ENCODE measurements around the gene FBXO5.

Gene FBXO5

DNA sequence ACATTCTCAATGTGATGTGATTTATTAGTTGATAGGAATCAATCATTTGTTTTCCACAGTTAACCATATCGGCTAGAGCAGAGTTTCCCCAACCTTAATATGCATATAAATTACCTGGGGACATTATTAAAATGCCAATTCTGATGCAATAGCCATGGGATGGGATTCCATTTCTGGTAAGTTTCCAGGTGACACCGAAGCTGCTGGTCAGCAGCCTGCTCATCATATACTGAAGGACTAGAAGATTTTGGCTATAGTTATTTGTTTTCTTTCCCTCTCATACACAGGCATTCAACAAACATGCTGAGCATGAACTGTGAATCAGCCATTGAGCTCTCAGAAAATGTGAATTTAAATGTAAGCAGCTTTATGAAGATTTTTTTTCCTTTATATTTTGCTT lies 35.8 kb downstream of the FBXO5 start:
- no peak for DNase-seq

DNA sequence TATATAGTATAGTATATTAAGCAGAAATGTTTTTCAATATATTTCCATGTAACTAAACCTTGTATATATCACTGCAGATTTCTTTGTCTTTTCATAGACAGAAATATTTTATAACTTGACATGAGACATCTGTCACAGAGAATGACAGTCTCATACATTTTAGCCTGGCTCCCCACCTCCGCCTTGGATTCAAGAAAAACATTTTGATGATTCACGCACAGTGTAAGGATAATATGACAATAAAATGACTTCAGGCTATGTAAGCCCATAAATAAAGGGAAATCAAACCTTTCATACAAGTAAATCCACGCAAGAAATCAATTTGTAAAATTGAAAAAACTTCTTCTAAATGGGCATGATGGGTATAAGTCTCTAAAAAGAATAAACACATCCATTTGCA lies 36.4 kb downstream of the FBXO5 start:
- no peak for DNase-seq

DNA sequence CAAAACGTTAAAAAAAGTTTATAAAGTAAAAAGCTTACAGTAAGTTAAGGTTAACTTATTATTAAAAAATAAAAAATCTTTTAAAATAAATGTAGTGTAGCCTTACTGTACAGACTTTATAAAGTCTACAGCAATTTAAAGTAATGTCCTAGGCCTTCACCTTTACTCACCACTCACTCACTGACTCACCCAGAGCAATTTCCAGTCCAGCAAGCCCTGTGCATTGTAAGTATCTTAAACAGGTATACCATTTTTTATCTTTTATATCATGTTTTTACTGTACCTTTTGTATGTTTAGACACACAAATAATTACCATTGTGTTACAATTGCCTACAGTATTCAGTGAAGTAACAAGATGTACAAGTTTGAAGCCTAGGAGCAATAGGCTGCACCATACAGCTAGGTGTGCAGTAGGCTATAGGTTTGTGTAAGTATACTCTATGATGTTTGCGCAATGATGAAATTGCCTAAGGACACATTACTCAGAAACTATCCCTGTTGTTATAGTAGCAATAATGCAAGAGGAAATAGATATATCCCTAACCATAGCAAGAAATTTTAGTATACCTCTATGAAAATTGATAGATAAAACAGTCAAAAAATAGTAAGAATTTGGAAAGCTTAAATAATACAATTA lies 39.5 kb downstream of the FBXO5 start:
- no peak for DNase-seq

DNA sequence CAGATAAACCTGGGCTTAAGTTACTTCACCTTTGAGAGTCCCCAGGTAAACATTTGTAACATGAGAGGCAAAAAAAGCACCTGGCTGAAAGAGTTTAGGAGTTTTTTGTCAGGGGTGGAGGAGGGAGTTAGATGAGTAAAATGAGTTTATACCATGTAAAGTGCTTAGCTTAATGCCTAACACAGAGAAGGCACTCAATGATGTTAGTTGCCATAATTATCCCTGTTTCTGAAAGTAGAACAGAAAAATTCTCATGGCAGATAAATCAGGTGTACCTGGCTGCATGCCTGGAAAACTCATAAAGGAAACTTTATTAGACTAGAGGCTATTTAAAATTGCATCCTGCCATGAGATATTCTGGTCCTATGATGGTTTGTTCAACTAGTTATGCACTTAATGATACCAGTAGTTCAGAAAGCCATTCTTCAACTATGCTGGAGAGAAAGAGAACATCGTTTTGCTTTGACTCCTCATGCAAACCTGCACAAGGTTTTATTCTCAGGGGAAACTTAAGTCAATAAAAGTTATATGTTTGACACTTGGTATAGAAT lies 40.4 kb downstream of the FBXO5 start:
- DNase-seq = no peak

DNA sequence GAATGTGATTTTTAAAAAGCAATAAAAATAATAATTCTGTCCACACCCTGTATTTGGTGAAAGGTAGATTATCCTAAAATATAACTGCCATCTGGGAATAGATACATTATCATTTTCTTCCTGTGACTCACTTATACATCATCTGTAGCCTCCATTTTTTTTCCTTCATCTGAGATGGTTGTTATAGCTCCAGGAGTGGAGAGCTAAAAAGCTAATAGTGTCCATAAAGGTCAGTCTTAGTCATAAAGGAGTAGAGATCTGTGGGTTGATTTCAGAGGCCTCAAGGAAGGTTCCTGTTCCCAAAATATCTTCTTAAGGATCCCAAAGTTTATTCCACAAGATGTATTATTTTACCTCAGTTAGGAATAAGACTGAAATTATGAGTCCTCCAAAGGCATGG lies 41.1 kb downstream of the FBXO5 start:
- DNase-seq = no peak

DNA sequence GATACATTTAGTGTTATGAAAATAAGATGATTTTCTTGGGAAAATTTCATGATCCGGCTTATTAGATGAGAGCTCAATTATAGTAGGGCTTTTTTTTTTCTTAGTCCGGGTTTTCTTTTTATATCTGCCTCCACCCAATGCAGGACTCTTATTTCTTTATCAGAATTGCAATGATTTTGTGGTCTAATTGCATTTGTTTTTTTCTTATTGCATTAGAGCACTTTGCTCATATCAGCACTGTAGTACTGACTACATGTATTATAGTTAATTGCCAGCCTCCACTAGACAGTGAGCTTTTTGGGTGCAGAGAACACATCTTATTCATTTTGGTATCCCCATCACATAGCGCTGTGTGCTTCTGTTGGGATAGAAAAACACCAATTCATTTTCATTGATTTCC lies 50.0 kb downstream of the FBXO5 start:
- DNase-seq = no peak

DNA sequence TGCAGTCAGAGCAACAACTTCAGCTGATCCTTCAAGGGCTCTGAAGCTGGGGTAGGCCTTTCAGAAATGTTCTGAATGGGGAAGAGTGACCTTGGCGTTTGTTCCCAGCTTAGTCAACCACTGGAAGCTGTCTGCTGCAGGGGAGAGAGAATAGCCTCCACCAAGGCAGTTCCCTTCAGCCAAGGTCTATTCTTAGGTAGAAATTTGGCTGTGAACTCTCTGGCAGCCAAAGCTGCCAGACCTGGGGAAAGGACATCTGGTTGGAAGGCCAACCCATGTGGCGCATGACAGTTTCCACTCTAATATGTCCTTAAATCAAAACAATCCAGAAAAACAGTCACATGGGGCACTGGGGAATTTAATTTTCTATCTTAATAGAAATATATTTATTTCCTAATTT lies 60.1 kb downstream of the FBXO5 start:
- no peak for DNase-seq
